ENCODE data around the gene SLC1A7. TPM values are rescaled to one million over a fixed set of nuclear protein-coding genes. Genes with fewer than 3 reads are reported as not detected.

The SLC1A7 gene
- polyA plus RNA-seq, 1 donor (not counting 4 experiments of a cell fraction or from before 2014, with no cell fraction given), result not detected

DNA sequence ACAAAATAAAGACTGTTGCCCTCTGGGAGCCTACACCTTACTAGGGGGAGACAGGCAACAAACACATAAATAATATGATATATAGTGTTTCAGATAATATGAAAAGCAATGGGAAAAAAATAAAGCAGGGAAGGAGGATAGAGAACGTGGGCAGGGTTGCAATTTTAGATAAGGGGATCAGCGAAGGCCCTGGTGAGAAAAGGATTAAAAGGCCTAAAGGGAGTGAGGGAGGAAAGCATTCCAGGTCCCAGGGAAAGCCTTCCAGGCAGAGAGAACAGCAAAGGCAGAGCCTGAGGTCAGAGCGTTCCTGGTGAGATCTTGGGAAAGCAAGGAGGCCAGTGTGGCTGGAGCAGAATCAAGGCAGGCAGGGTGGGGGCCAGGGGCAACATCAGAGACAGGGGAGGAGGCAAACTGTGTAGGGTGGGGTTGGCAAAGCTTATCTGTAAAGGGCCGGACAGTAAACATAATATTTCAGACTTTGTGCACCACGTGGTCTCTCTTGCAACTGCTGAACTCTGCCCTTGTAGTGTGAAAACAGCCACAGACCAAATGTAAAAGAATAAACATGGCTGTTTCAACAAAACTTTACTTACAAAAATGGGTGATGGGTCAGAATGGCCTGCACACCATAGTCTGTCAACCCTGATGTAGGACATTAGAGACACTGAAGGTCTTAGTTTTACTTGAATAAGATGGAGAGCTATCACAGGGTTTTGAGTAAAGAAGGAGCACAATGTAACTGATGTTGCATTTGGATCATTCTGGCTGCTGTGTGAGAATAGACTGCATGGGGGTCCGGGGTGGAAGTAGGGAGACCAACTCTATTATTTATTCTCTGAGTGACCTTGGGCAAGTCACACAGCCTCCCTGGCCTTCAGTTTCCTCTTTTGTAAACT lies 40.9 kb upstream of the SLC1A7 start:
- no peak for FAIRE-seq
- dilution Hi-C loops (cut with MboI; ENCODE audit: extremely low pct_ligation_motif_present, low sequenced_read_pairs), result no loop called here

GRCh38 chr1:53182716-53183094 lies 40.3 kb upstream of the SLC1A7 start:
- dilution Hi-C loops (cut with MboI; ENCODE audit: extremely low pct_ligation_motif_present, low sequenced_read_pairs), result no loop called here
- Histone ChIP-seq H3K9ac (ENCODE audit: control insufficient read depth, extremely low read depth, insufficient read depth, low read length) (no peak overlapping the region), H4K20me1 (ENCODE audit: control insufficient read depth, extremely low read depth, insufficient read depth, low read length) (no peaks in the 10 kb centered on the region), H2AFZ (ENCODE audit: control insufficient read depth, low read length) (no peak overlapping the region), H3K36me3 (ENCODE audit: control insufficient read depth in 2 of 2, extremely low read depth in 1 of 2, insufficient read depth in 2 of 2, low read length in 2 of 2) (no peaks in the 10 kb centered on the region), H3K4me3 (ENCODE audit: control insufficient read depth in 2 of 3, extremely low read depth in 1 of 3, insufficient read depth in 2 of 3, low read depth in 1 of 3, low read length in 3 of 3) (no peak overlapping the region), H3K27me3 (ENCODE audit: control insufficient read depth, extremely low read depth, insufficient read depth, low read length) (peaks cover 3% of the 10 kb centered on the region), H3K4me1 (ENCODE audit: control insufficient read depth, extremely low read depth, insufficient read depth, low read length) (no peaks in the 10 kb centered on the region), H3K9me3 (ENCODE audit: control insufficient read depth, low read depth, low read length) (no peaks in the 10 kb centered on the region), H3K9me1 (ENCODE audit: control insufficient read depth, extremely low read depth, insufficient read depth, low read length) (no peaks in the 10 kb centered on the region), H3K4me2 (ENCODE audit: control insufficient read depth, extremely low read depth, insufficient read depth, low read depth, low read length) (no peak overlapping the region), H3K27ac (ENCODE audit: control insufficient read depth, insufficient read depth, low read length) (no peak overlapping the region), H3K79me2 (ENCODE audit: control insufficient read depth, insufficient read depth, low read length) (no peaks in the 10 kb centered on the region)
- DNase-seq (ENCODE audit: low read depth, low spot score) (no peak), FAIRE-seq (no peak)
- no peak for TF ChIP-seq CTCF (optimal IDR thresholded peaks at IDR 0.05 in 1 of 3, IDR thresholded peaks at IDR 0.05 in 1 of 3, conservative IDR thresholded peaks at IDR 0.05 in 1 of 3; ENCODE audit: extremely low read depth in 1 of 3, insufficient read depth in 2 of 3, low read length in 3 of 3)
- TF ChIP-seq EZH2 (IDR thresholded peaks at IDR 0.05; ENCODE audit: low read length), result no peak

More for the DNA sequence above, 40.9 kb upstream of the SLC1A7 start:
- Histone ChIP-seq H3K4me3 (ENCODE audit: control insufficient read depth in 2 of 3, extremely low read depth in 1 of 3, insufficient read depth in 2 of 3, low read depth in 1 of 3, low read length in 3 of 3) (no peak overlapping the region), H3K79me2 (ENCODE audit: control insufficient read depth, insufficient read depth, low read length) (no peaks in the 10 kb centered on the region), H3K27ac (ENCODE audit: control insufficient read depth, insufficient read depth, low read length) (no peak overlapping the region), H3K27me3 (ENCODE audit: control insufficient read depth, extremely low read depth, insufficient read depth, low read length) (peaks cover 3% of the 10 kb centered on the region), H3K9me3 (ENCODE audit: control insufficient read depth, low read depth, low read length) (no peaks in the 10 kb centered on the region), H2AFZ (ENCODE audit: control insufficient read depth, low read length) (no peak overlapping the region), H3K4me2 (ENCODE audit: control insufficient read depth, extremely low read depth, insufficient read depth, low read depth, low read length) (no peak overlapping the region), H3K9me1 (ENCODE audit: control insufficient read depth, extremely low read depth, insufficient read depth, low read length) (no peaks in the 10 kb centered on the region), H4K20me1 (ENCODE audit: control insufficient read depth, extremely low read depth, insufficient read depth, low read length) (no peaks in the 10 kb centered on the region), H3K36me3 (ENCODE audit: control insufficient read depth in 2 of 2, extremely low read depth in 1 of 2, insufficient read depth in 2 of 2, low read length in 2 of 2) (no peaks in the 10 kb centered on the region), H3K9ac (ENCODE audit: control insufficient read depth, extremely low read depth, insufficient read depth, low read length) (no peak overlapping the region), H3K4me1 (ENCODE audit: control insufficient read depth, extremely low read depth, insufficient read depth, low read length) (peaks cover 6% of the 10 kb centered on the region)
- no peak for DNase-seq (ENCODE audit: low read depth, low spot score)
- TF ChIP-seq CTCF (optimal IDR thresholded peaks at IDR 0.05 in 1 of 3, IDR thresholded peaks at IDR 0.05 in 1 of 3, conservative IDR thresholded peaks at IDR 0.05 in 1 of 3; ENCODE audit: extremely low read depth in 1 of 3, insufficient read depth in 2 of 3, low read length in 3 of 3) (no peak), EZH2 (IDR thresholded peaks at IDR 0.05; ENCODE audit: low read length) (no peak)

Data from keratinocyte (primary cell).